ENCODE data around the gene UFD1.
A peak's percentile ranks its signal among the peaks of the same experiment; 100 is the strongest.

Gene UFD1

DNA sequence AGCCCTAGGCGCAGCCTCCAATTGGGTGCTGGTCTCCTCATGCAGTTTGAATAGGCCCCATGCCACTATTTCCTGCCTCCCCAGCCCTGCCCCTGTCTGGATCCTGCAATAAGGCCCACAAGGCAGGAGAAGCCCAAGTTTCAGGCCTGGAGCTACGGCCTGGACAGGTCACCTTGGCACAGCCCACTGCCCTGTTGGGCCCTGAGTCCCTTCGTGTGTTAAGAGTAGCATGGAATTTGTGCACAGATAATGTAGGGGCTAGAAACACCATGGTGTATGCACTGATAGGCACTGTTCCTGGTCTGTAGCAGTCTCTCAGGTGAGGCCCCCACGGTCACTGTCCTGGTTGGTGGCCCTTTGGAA, 20.9 kb upstream of the UFD1 start:
- in situ Hi-C loops (cut with HindIII; ENCODE audit: low pct_ligation_motif_present, low pct_unique_long_range_greater_than_20kb, low sequenced_read_pairs): no loop called here
- DNase-seq: no peak

DNA sequence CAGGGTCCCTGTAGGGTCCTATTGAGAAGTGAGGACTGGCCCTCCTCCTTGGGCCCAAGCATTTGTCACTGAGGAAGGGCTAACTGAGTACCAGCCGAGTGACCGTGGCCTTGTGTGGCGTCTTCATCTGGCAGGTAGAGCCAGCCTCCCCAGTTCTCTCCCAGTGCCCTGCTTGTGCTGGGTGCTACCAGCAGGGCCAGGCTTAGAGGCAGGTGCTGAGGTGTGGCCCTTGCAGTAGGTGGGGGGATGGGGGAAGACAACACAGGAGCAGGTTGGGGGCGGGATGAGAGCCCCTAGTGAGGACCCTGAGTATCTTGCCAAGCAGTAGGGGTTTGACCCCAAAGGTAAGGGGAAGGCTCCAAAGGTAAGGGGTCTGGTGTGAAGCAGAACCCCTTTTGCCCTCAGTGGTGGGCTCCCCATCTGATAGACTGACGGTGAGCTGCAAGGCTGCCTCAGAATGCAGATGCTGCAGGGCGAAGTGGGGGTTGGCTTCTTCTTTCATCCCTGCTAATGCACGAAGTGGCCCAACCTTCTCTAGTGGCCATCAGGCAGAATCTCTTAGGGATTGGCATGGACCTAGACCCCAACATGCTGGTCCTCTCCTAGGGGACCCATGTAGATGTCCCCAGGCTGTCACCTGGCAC, 20.4 kb upstream of the UFD1 start:
- in situ Hi-C loops (cut with HindIII; ENCODE audit: low pct_ligation_motif_present, low pct_unique_long_range_greater_than_20kb, low sequenced_read_pairs): no loop called here
- DNase-seq: no peak

DNA sequence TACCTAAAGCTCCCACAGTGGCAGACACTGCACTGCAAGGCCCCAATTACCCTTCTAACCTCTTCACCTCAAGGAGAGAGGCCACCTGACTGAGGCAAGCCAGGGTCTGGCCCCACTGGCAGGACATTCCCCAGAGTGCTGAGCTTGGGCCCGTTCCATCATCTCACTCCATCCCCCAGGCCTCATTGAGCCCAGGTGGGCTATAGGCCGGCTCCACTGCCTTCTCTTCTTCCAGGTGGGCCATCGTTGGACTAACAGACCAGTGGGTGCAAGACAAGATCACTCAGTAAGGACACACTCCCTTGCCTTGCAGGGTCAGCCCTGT, 19.8 kb upstream of the UFD1 start:
- DNase-seq: no peak
- in situ Hi-C loops (cut with HindIII; ENCODE audit: low pct_ligation_motif_present, low pct_unique_long_range_greater_than_20kb, low sequenced_read_pairs): no loop called here

DNA sequence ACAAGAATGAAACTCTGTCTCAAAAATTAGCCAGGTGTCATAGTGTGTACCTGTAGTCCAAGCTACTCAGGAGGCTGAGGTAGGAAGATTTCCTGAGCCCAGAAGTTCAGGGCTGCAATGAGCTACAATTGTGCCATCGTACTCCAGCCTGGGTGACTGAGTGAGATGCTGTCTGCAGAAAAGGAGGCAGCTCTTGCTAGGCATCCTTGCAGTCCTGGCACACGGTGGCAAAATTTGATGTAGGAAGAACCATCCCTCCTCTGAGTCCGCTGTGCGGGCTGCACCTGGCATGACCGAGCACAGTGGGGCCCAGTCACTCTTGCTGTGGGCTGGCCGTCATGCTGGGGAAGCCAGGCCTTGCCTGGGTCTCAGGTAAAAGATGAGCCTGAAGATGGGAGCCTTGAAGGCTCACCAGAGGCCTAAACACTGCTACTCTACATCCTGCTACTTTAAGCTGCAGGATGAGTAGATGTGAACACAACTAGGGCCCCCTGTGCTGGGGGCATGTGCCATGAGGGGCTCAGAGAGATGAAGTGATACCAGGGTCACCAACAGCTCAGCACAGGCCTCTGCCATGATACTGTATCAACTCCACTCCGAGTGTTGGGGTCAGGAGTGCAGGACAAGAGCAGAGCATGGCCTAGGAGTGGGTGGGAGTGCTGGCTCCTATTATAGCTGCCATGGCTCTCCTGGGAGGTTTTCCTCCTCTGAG, 19.3 kb upstream of the UFD1 start:
- in situ Hi-C loops (cut with HindIII; ENCODE audit: low pct_ligation_motif_present, low pct_unique_long_range_greater_than_20kb, low sequenced_read_pairs): no loop called here
- DNase-seq: no peak

DNA sequence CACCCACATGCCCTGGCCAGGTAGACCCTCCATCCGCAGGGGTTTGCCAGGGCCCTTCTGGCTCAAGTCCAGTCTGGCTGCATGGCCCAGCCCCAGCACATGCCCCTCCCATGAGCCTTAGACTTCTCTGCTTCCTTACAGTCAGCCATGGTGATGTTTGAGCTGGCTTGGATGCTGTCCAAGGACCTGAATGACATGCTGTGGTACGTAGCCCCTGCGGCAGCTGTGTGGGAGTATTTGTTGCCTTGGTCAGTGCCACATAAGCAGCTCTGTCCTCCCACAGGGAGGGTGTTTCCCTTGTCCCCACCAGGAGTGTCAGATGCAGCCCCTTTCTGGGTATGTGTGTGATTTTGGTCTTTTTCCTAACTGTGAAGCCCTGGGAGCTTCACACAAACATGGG, 18.3 kb upstream of the UFD1 start:
- no peak for DNase-seq
- in situ Hi-C loops (cut with HindIII; ENCODE audit: low pct_ligation_motif_present, low pct_unique_long_range_greater_than_20kb, low sequenced_read_pairs): no loop called here

DNA sequence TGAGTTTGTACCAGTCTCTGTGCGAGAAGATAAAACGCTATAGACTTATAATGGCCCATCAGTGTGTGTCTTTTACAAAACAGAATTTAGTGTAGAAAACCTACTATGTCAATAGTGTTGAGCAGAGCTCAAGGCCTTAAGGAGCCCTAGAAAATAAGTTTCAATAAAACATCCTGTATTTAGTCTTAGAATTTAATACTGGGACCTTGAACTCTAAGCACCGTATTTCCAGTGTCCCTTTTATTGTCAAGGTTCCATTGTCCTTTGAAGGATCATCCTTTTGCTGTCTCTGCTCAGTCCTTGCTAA, 17.3 kb upstream of the UFD1 start:
- DNase-seq: no peak
- in situ Hi-C loops (cut with HindIII; ENCODE audit: low pct_ligation_motif_present, low pct_unique_long_range_greater_than_20kb, low sequenced_read_pairs): no loop called here

DNA sequence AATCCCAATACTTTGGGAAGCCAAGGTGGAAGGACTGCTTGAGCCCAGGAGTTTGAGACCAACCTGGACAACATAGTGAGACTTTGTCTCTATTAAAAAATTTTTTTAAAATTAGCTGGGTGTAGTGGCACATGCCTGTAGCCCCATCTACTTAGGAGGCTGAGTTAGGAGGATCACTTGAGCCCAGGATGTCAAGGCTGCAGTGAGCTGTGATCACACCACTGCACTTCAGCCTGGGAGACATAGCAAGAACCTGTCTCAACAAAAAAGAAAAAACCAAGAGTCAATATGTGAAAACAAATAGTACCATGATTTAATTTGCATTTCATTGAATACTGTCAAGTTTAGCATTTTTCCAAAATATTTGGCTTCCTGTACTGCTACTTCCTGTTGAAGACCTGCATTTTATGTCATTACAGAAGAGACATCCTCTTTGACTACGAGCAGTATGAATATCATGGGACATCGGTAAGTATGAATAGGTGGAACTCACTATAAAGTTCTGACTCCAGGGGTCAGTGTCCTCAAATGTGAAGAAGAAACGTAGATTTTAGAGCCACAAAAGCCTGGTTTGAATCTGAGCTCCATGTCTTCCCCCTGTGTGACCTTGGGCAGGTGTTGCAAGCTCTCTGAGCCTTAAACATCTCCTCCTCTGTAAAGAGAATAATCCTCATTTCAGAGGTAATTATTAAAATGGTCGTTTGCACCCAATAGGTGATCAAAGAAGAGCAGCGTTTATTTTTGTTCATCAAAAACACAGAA, 16.8 kb upstream of the UFD1 start:
- DNase-seq: peak; percentile 31
- in situ Hi-C loops (cut with HindIII; ENCODE audit: low pct_ligation_motif_present, low pct_unique_long_range_greater_than_20kb, low sequenced_read_pairs): no loop called here

DNA sequence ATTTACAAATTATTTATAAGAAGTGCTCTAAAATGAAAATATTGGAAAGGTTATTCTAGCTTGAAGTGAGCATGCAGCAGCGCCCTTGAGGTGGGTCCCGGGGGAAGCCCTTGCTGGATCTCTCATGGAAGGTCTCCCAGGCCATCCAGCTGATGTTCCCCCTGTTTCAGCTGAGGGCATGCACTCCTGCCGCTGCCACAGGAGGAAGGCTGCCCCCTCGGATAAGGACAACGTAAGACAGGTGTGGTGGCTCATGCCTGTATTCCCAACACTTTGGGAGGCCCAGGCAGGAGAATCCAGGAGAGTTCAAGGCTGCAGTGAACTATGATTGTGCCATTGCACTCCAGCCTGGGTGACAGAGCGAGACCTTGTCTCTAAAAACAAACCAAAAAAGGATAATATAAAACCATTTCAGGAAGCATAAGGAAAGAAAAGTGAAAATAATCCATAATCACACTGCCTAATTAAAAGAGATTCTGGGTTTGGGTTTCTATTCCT, 15.7 kb upstream of the UFD1 start:
- in situ Hi-C loops (cut with HindIII; ENCODE audit: low pct_ligation_motif_present, low pct_unique_long_range_greater_than_20kb, low sequenced_read_pairs): no loop called here
- DNase-seq: no peak

DNA sequence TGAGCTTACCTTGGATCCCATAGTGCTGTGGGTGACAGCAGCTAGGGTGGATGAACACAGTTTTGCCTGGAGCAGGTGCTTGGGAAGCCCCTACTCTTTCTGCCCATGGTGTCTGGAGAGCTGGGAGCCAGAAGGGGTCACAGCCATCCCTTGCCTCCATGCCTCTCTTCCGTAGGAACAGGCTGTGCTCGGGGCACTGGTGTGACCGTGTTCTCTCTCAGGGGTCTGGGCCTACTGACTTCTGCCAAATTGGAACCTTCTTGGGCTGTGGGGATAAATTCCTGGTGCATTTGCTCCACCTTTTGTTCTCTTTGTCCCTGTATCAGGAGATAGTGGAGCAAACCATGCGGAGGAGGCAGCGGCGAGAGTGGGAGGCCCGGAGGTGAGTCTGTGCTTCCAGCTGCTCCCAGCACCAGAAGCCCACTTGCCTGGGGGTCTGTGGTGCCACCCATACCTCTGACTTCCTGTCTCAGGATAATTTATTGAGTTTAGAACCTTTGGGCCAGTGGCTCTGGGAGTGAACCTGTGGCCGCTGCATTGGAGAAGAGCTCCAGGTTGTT, 15.1 kb upstream of the UFD1 start:
- DNase-seq: no peak
- in situ Hi-C loops (cut with HindIII; ENCODE audit: low pct_ligation_motif_present, low pct_unique_long_range_greater_than_20kb, low sequenced_read_pairs): no loop called here

DNA sequence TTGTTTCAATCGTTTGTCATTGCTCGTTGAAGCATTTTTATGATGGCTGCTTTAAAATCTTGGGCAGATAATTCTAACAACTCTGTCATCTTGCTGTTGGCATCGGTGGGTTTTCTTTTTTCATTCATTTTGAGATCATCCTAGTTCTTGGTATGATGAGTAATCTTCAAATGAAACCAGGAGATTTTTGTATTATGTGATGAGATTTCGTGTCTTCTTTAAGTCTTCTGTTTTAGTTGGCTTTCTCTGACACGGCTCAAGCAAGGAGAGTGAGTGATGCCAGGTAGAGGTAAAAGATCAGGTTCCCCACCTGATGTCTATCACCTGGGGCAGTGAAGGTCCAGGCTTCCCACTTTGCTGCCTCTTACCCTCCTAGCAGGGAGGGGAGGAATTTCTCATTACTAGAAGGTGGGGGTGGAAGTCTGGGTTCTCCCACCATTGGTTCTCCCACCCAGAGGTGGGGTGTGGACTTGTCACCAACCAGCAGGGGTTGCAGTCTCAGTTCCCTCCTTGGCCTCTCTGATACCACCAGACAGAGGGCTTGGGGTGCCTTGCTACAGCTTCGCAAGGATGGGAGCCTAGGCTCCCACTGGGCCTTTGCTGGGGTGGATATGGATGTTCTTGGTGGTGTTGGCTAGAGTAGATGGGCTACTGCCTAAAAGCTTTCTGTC, 13.6 kb upstream of the UFD1 start:
- DNase-seq: no peak
- in situ Hi-C loops (cut with HindIII; ENCODE audit: low pct_ligation_motif_present, low pct_unique_long_range_greater_than_20kb, low sequenced_read_pairs): no loop called here

DNA sequence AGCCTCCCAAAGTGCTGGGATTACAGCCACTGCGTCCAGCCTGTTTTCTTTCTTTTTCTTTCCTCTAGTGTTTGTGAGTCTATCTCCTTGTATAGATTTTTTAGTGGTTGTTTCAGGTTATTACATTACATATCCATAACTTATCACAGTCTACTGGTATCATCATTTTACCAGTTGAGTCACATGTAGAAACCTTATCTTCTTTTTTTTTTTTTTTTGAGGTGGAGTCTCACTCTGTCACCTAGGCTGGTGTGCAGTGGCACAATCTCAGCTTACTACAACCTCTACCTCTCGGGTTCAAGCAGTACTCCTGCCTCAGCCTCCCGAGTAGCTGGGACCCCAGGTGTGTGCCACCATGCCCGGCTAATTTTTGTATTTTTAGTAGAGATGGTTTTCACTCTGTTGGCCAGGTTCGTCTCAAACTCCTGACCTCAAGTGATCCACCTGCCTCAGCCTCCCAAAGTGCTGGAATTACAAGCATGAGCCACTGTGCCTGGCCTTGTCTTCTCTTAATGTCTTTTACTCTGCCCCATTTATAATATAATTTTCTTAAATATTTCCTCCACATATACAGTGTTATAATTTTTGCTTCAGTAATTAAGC, 11.7 kb upstream of the UFD1 start:
- DNase-seq: no peak
- in situ Hi-C loops (cut with HindIII; ENCODE audit: low pct_ligation_motif_present, low pct_unique_long_range_greater_than_20kb, low sequenced_read_pairs): no loop called here

DNA sequence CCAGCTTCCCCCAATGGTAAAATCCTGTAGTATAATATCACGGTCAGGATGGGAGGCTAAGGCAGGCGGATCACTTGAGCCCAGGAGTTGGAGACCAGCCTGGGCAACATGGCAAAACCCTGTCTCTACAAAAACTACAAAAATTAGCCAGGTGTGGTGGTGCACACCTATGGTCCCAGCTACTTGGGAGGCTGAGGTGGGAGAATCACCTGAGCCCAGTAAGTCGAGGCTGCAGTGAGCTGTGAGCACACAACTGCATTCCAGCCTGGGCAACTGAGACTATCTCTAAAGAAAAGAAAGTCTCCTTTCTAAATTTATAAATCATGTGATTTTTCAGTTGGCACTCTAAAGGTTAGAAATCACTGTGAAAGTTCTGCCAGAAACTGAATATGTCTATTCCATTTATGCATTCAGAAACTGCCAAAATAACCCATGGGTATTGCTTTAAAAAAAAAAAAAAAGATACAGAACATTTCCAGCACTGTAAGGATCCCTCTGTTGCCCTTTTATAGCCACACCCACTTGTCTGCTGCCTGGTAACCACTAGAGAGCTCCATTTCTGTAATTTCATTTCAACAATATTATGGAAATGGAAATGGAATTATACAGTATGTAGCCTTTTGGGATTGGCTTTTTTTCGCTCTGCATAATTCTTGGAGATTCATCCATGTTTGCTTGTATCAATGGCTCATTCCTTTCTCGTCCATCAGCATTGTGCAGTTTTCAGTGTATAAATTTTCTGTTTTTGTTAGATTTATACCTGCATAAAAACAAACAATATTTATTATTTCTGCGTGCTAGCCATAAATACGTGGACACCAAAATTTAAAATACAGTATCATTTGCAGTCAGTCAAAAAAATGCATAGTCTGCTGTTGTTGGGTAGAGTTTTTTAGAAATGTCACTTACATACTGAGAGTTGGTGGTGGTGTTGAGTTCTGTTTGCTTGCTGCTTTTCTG, 10.2 kb upstream of the UFD1 start:
- peak; percentile 19 for DNase-seq
- in situ Hi-C loops (cut with HindIII; ENCODE audit: low pct_ligation_motif_present, low pct_unique_long_range_greater_than_20kb, low sequenced_read_pairs): no loop called here

DNA sequence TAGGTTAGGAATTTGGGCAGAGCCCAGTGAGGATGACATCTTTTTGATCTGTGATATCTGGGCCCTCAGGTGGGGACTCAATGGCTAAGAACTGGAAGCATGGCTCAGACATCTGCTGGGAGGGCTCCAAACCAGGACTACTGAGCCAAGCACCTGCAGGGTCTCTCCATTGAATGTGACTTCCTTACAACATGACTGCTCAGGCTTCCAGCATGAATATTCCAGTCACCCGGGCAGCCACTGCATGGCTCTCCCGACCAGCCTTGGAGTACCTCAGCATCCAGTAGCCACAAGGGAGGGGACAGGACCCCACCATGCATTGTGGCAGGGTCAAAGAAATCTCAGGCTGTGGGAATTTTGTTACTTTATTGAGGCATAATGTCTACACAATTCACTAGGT, 9.3 kb upstream of the UFD1 start:
- DNase-seq: no peak
- in situ Hi-C loops (cut with HindIII; ENCODE audit: low pct_ligation_motif_present, low pct_unique_long_range_greater_than_20kb, low sequenced_read_pairs): no loop called here

DNA sequence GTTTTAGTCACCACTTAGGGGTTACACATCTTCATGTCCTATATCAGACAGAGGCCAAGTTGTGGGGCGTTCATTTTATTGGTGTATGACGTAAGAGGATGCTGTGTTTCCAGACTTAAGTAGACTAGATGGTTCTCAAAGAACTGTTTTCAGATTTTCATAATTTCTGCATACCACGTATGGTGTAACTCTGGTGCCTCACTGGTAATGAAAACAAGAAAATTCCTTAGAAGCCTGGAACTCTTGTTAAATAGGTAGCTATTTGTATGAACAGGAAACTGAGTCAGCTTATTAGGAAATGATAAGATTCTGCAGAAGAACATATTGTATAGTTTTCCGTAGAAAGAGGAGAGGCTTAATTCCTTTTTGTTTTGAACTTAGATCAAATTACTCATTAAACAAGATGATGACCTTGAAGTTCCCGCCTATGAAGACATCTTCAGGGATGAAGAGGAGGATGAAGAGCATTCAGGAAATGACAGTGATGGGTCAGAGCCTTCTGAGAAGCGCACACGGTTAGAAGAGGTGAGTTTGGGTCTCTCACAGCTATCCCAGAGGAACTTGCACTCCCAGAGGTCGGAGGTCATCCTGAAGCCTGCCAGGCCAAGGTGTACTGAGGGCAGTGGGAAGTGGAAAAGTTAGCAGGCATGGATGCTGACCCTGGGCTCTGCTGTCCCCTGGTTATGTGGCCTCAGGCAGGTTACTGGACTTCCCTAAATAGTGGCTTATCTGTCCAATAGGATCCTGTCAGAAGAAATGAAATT, 4.7 kb upstream of the UFD1 start:
- no peak for DNase-seq
- in situ Hi-C loops (cut with HindIII; ENCODE audit: low pct_ligation_motif_present, low pct_unique_long_range_greater_than_20kb, low sequenced_read_pairs): no loop called here

DNA sequence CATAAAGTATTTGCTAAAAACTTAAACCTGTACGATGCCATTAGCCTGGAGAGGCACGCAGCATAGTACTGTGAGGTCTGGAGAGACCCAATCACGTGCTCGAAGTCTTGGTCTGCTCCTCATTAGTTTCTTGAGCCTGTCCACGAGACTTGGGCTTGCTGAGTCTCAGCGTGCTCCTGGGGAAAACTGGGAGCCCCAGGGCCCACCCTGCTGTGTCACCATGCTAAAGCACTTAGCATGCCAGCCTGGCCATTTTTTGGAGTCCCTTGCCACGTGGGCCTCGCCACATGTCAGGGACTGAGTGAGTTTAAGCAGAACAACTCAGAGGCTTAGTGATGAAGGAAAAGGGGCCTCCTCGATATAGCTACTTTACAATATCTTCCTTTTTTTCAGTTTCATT, 3.3 kb upstream of the UFD1 start:
- in situ Hi-C loops (cut with HindIII; ENCODE audit: low pct_ligation_motif_present, low pct_unique_long_range_greater_than_20kb, low sequenced_read_pairs): no loop called here
- DNase-seq: no peak

DNA sequence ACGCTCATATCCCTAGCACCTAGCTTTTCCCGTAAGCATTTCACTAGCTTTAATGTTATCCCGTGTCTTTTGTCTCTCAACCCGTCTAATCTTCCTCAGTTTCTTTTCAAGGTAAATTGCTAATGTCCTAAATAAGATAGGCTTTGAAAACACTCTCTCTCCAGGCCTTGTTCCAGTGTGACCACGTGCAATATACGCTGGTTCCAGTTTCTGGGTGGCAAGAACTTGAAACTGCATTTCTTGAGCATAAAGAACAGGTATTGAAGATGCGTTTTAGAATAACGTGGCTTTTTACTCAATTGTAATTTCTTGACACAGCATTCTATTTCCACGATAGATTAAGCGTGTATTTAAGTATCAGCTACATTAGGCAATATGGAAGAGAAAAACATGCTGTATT, 1.8 kb upstream of the UFD1 start:
- DNase-seq: no peak
- in situ Hi-C loops (cut with HindIII; ENCODE audit: low pct_ligation_motif_present, low pct_unique_long_range_greater_than_20kb, low sequenced_read_pairs): no loop called here

DNA sequence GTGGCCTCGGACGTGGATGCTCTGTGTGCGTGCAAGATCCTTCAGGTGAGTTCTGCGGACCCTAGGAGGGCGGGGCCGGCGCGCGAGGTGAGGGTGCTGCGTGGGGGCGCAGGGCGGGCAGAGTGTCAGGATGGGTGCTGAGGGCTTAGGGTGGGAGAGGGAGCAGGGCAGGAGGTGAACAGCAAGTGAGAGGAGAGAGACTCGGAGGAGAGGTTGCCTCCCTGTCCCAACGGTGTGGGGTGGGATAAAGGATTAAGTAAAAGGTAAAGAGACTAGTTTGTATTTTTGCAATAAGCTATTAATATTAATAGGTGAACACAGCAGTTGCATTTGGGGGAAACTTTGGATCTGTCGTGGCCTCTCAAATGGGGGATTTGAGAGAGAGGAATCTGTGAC, 1.2 kb upstream of the UFD1 start:
- DNase-seq: no peak

More for the DNA sequence above, 1.2 kb upstream of the UFD1 start:
- in situ Hi-C loops (cut with HindIII; ENCODE audit: low pct_ligation_motif_present, low pct_unique_long_range_greater_than_20kb, low sequenced_read_pairs): no loop called here

Measured in ACHN (cell line).